IMR-90 (cell line): ENCODE data around the gene AGGF1. TPM values are rescaled to one million over a fixed set of nuclear protein-coding genes. Genes with fewer than 3 reads are reported as not detected.
A peak's percentile ranks its signal among the peaks of the same experiment; 100 is the strongest.

ENCODE experiments used
- ATAC-seq: fragments of 200-7000 bp; cut with Tn5 transposase; 2 replicates; pipeline ENCODE4 v1.9.1; 2020; ENCODE audit warnings: low read depth, mild to moderate bottlenecking, moderate library complexity
- BruUV-seq: library from RNA; stranded (reverse); fragments of 400-500 nt; replicated peaks from 2 replicates; lab custom pipeline; 2021; lab: Mats Ljungman, UMichigan
- CTCF ChIA-PET: fragments of 300-600 bp; formaldehyde crosslinking; extraction: SDS; loops from one replicate; lab custom pipeline; 2021; ENCODE audit warnings: antibody characterized with exemption; lab: Yijun Ruan, JAX
- POLR2A ChIA-PET: fragments of 300-600 bp; sonication (Branson Sonifier 250); formaldehyde crosslinking; loops from one replicate; lab custom pipeline; 2022; ENCODE audit warnings: antibody characterized with exemption; ENCODE audit not compliant: unreplicated experiment; lab: Charles Lee
- DNase-seq: peaks from one replicate; pipeline ENCODE4 v3.0.0; 2013
- H2AFZ ChIP-seq: replicated peaks from 2 replicates; pipeline ENCODE3; 2013; ENCODE audit warnings: low read length, mild to moderate bottlenecking; ENCODE audit not compliant: poor library complexity
- H2AK5ac ChIP-seq: 2 replicates; pipeline ENCODE4 v1.6.1; 2013; ENCODE audit warnings: low read depth, low read length, inconsistent platforms
- H2AK9ac ChIP-seq: replicated peaks from 2 replicates; pipeline ENCODE3; 2013; ENCODE audit warnings: mild to moderate bottlenecking, low read depth, low read length, moderate library complexity; ENCODE audit not compliant: poor library complexity
- H2BK120ac ChIP-seq: 2 replicates; pipeline ENCODE4 v1.6.1; 2013; ENCODE audit warnings: low read depth, low read length, inconsistent platforms
- H2BK15ac ChIP-seq: 3 replicates; pipeline ENCODE4 v1.6.1; 2013; ENCODE audit warnings: low read depth, low read length, inconsistent platforms
- H2BK20ac ChIP-seq: 2 replicates; pipeline ENCODE4 v1.6.1; 2013; ENCODE audit warnings: low read depth, mild to moderate bottlenecking, inconsistent platforms, low read length, moderate library complexity
- H2BK5ac ChIP-seq: 2 replicates; pipeline ENCODE4 v1.6.1; 2013; ENCODE audit warnings: mild to moderate bottlenecking, low read depth, low read length, inconsistent platforms; ENCODE audit not compliant: poor library complexity, severe bottlenecking
- H3K14ac ChIP-seq: replicated peaks from 2 replicates; pipeline ENCODE4 v1.6.1; 2013; ENCODE audit warnings: low read depth, low read length, inconsistent platforms
- H3K18ac ChIP-seq: 2 replicates; pipeline ENCODE4 v1.6.1; 2013; ENCODE audit warnings: low read depth, low read length, control low read depth
- H3K23ac ChIP-seq: 2 replicates; pipeline ENCODE4 v1.6.1; 2013; ENCODE audit warnings: low read depth, low read length, inconsistent platforms
- H3K27ac ChIP-seq: 2 replicates; pipeline ENCODE4 v1.5.1; 2013; ENCODE audit warnings: mild to moderate bottlenecking, control low read depth, low read length; ENCODE audit not compliant: insufficient read depth
- H3K27me3 ChIP-seq: 2 replicates; pipeline ENCODE4 v1.6.1; 2013; ENCODE audit warnings: low read length; ENCODE audit not compliant: control insufficient read depth, insufficient read depth
- H3K36me3 ChIP-seq: 2 replicates; pipeline ENCODE4 v1.6.1; 2013; ENCODE audit warnings: low read length, mixed read lengths; ENCODE audit not compliant: control insufficient read depth, insufficient read depth
- H3K4ac ChIP-seq: 2 replicates; pipeline ENCODE4 v1.6.1; 2013; ENCODE audit warnings: low read depth, low read length, inconsistent platforms
- H3K4me1 ChIP-seq: 2 replicates; pipeline ENCODE4 v1.6.1; 2013; ENCODE audit warnings: low read length, mixed read lengths; ENCODE audit not compliant: control insufficient read depth, insufficient read depth
- H3K4me2 ChIP-seq: 2 replicates; pipeline ENCODE4 v1.6.1; 2013; ENCODE audit warnings: low read depth, mild to moderate bottlenecking, control low read depth, low read length, moderate library complexity
- H3K4me3 ChIP-seq: 2 replicates; pipeline ENCODE4 v1.5.1; 2013; ENCODE audit warnings: low read depth, mild to moderate bottlenecking, control low read depth, low read length, moderate library complexity; ENCODE audit not compliant: insufficient read depth
- H3K56ac ChIP-seq: 2 replicates; pipeline ENCODE4 v1.6.1; 2013; ENCODE audit warnings: low read length, inconsistent platforms; ENCODE audit not compliant: insufficient read depth; ENCODE audit errors: extremely low read depth
- H3K79me1 ChIP-seq, 2 experiments: 2 replicates each; pipeline ENCODE4 v1.6.1; 2013; ENCODE audit warnings: low read length in 2 of 2, inconsistent platforms in 1 of 2, low read depth in 1 of 2
- H3K9ac ChIP-seq: 2 replicates; pipeline ENCODE4 v1.6.1; 2013; ENCODE audit warnings: low read depth, low read length, control low read depth
- H3K9me1 ChIP-seq: 2 replicates; pipeline ENCODE4 v1.6.1; 2013; ENCODE audit warnings: low read length, inconsistent platforms; ENCODE audit not compliant: insufficient read depth
- H3K9me3 ChIP-seq: 2 replicates; pipeline ENCODE4 v1.6.1; 2013; ENCODE audit warnings: low read length; ENCODE audit not compliant: control insufficient read depth, insufficient read depth
- H4K20me1 ChIP-seq: 2 replicates; pipeline ENCODE4 v1.6.1; 2013; ENCODE audit warnings: low read length, inconsistent platforms; ENCODE audit not compliant: insufficient read depth
- H4K5ac ChIP-seq: 2 replicates; pipeline ENCODE4 v1.6.1; 2013; ENCODE audit warnings: mild to moderate bottlenecking, low read depth, low read length, control low read depth
- H4K8ac ChIP-seq, 2 experiments: 2 replicates each; pipeline ENCODE4 v1.6.1; 2013; ENCODE audit warnings: low read depth in 2 of 2, low read length in 2 of 2, control low read depth in 1 of 2, inconsistent platforms in 1 of 2
- H4K91ac ChIP-seq: 2 replicates; pipeline ENCODE4 v1.6.1; 2013; ENCODE audit warnings: low read depth, low read length, inconsistent platforms; ENCODE audit not compliant: insufficient read depth
- BHLHE40 ChIP-seq: fragments of 150-350 bp; IDR thresholded peaks from 2 replicates; pipeline ENCODE4 v1.6.1; 2016; ENCODE audit warnings: mild to moderate bottlenecking, low read depth, low read length
- CTCF ChIP-seq: conservative IDR thresholded peaks from 2 replicates; pipeline ENCODE4 v1.5.1; 2012; ENCODE audit warnings: mild to moderate bottlenecking, low read depth, low read length, improper control_type of control experiment
- ELK1 ChIP-seq: fragments of 150-350 bp; IDR thresholded peaks from 2 replicates; pipeline ENCODE4 v1.6.1; 2016; ENCODE audit warnings: low read depth, mild to moderate bottlenecking, low read length, moderate library complexity, borderline replicate concordance
- MAFK ChIP-seq: IDR thresholded peaks from 2 replicates; pipeline ENCODE4 v1.6.1; 2012; ENCODE audit warnings: low read depth, low read length, improper control_type of control experiment
- MAZ ChIP-seq: IDR thresholded peaks from 2 replicates; pipeline ENCODE4 v1.6.1; 2012; ENCODE audit warnings: low read depth, mild to moderate bottlenecking, low read length, improper control_type of control experiment, moderate library complexity, borderline replicate concordance
- MXI1 ChIP-seq: IDR thresholded peaks from 2 replicates; pipeline ENCODE4 v1.6.1; 2012; ENCODE audit warnings: low read depth, mild to moderate bottlenecking, low read length, moderate library complexity, borderline replicate concordance
- POLR2A ChIP-seq: IDR thresholded peaks from 2 replicates; pipeline ENCODE4 v1.6.1; 2012; ENCODE audit warnings: mild to moderate bottlenecking, low read depth, low read length
- RCOR1 ChIP-seq: IDR thresholded peaks from 2 replicates; pipeline ENCODE4 v1.6.1; 2012; ENCODE audit warnings: mild to moderate bottlenecking, low read length, improper control_type of control experiment; ENCODE audit not compliant: insufficient replicate concordance
- WGBS, 2 experiments: methylation state at CpG; one replicate each; pipeline versions ENCODE4 v1.1.5 to v1.1.7; 2013; ENCODE audit warnings: missing lambda C conversion rate in 2 of 2; ENCODE audit not compliant: insufficient read length in 1 of 2; ENCODE audit errors: extremely low coverage in 2 of 2; 5-methylcytosine and 5-hydroxymethylcytosine counted together
- dilution Hi-C: fragments of 300-500 bp; cut with HindIII; formaldehyde crosslinking; loops from one replicate; pipeline ENCODE4 v1.14.3; 2018; ENCODE audit warnings: low sequenced_read_pairs; ENCODE audit not compliant: unreplicated experiment
- in situ Hi-C: fragments of 300-500 bp; cut with MboI; formaldehyde crosslinking; loops from 3 replicates; pipeline ENCODE4 v1.14.3; 2019; ENCODE audit warnings: low sequenced_read_pairs, inconsistent platforms, mixed read lengths
- intact Hi-C: fragments of 100-400 bp; cut with micrococcal nuclease; formaldehyde crosslinking; loops from 2 replicates; pipeline ENCODE4 v1.10.0; 2022
- polyA plus RNA-seq, 3 experiments: library from polyadenylated mRNA; depleted of rRNA; stranded (reverse); fragments of >200 nt; gene quantifications; 2 replicates each; pipeline ENCODE4 v1.2.3, GENCODE V29; 2012; ENCODE audit warnings: low replicate concordance in 1 of 3
- total RNA-seq: library from RNA; depleted of rRNA; stranded (reverse); fragments of >200 nt; gene quantifications from 2 replicates; pipeline ENCODE4 v1.2.3, GENCODE V29; 2012

AGGF1 gene
- total and polyA plus RNA-seq, 2 of the 4 experiments (the other 2 are of a cell fraction) = 7.3 to 8.4 TPM

DNA sequence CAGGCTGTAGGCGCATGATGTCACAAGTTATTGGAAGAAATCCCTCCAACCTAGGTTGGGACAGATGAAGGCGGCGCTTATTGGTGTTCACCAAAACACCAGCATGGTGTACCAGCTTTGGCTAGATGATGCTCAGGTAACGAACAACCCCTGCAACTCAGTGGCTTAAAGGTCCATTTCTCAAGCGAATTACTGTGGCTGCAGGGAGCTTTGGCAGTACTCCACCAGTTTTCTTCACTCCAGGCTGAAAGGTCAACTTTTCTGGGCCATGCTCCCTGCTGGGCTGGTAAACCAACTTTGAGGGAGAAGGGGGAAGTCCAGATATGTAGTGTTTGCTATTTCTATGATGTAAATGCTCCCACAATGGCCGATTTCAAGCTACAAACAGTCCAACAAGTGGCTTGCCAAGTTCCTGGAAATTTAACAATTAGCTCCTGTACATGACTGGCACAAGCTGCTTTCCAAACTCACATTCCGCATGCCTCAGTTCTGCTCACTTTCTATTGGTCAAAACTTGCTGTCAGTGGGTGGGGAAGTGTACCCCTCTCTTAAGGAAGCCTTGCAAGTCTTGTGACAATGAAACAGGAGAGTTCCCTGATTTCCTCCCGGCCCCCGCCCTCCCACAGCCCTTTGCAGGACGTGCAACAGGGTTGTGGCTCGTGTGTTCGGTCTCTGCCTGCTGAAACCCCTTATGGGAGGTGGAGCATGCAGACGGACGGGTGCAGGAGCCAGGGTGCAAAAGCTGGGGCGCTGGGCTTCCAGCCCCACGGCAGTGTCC is 57.5 kb downstream of the AGGF1 start:
- Histone ChIP-seq H2AFZ (peak overlapping the region; percentile 94), H4K5ac (peak overlapping the region; percentile 1; the same call in 1 of the 2 replicates), H3K23ac (0 out of 2 replicates have a peak overlapping the region, but pooled peaks have one; percentile 34), H2BK5ac (no peak overlapping the region), H3K56ac (no peak overlapping the region), H3K27me3 (no peaks in the 10 kb centered on the region), H2BK15ac (no peak overlapping the region), H3K9me1 (no peaks in the 10 kb centered on the region), H3K18ac (no peak overlapping the region; the same call in 1 of the 2 replicates), H2AK5ac (no peak overlapping the region), H3K27ac (peak overlapping the region; percentile 72; the same call in 1 of the 2 replicates), H3K14ac (0 out of 2 replicates have a peak overlapping the region, but pooled peaks have one; percentile 47), H3K4me3 (peak overlapping the region; percentile 60), H3K36me3 (no peaks in the 10 kb centered on the region), H2BK120ac (0 out of 2 replicates have a peak overlapping the region, but pooled peaks have one; percentile 8), H3K79me1 (no peaks in the 10 kb centered on the region), H3K4me2 (peak overlapping the region; percentile 78), H3K4me1 (peaks cover 6% of the 10 kb centered on the region; the same call in 1 of the 2 replicates), H2BK20ac (no peak overlapping the region), H4K91ac (no peak overlapping the region), H3K9me3 (no peaks in the 10 kb centered on the region), H4K20me1 (no peaks in the 10 kb centered on the region), H3K4ac (peak overlapping the region; percentile 23; the same call in 1 of the 2 replicates), H3K9ac (peak overlapping the region; percentile 70), H2AK9ac (no peak overlapping the region), H4K8ac (peak overlapping the region; percentile 46 to 52; a peak in 3 of 4 replicates)
- ChIA-PET POLR2A (interaction anchor here (1.0 kb wide), 1 partner anchor 58 kb away, joined by 3 read pairs; the partner anchor contains the start of gene AGGF1), CTCF (interaction anchor here (0.6 to 3.1 kb wide), 3 partner anchors 11 to 65 kb away, joined by 3 to 15 read pairs (median 3); no protein-coding TSS in a partner anchor)
- intact Hi-C loops (loop anchor here (5.0 kb wide), 1 partner anchor 405 kb away; the partner anchor contains the start of gene WDR41), dilution Hi-C loops (no loop called here), in situ Hi-C loops (no loop called here)
- 18% methylated on average over 3 of the region's 16 CpGs; no CpG with 5 or more reads in 1 of the 2 experiments for WGBS, 2 experiments
- peak; percentile 7 for ATAC-seq
- DNase-seq = peak; percentile 5
- TF ChIP-seq RCOR1 (no peak), MAZ (no peak), MAFK (no peak), BHLHE40 (no peak), ELK1 (no peak), CTCF (no peak), POLR2A (no peak), MXI1 (no peak)
- no TSS peak for BruUV-seq
